Measurements from ENCODE around the gene CHRNB1.

Gene CHRNB1, protein sequence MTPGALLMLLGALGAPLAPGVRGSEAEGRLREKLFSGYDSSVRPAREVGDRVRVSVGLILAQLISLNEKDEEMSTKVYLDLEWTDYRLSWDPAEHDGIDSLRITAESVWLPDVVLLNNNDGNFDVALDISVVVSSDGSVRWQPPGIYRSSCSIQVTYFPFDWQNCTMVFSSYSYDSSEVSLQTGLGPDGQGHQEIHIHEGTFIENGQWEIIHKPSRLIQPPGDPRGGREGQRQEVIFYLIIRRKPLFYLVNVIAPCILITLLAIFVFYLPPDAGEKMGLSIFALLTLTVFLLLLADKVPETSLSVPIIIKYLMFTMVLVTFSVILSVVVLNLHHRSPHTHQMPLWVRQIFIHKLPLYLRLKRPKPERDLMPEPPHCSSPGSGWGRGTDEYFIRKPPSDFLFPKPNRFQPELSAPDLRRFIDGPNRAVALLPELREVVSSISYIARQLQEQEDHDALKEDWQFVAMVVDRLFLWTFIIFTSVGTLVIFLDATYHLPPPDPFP

DNA sequence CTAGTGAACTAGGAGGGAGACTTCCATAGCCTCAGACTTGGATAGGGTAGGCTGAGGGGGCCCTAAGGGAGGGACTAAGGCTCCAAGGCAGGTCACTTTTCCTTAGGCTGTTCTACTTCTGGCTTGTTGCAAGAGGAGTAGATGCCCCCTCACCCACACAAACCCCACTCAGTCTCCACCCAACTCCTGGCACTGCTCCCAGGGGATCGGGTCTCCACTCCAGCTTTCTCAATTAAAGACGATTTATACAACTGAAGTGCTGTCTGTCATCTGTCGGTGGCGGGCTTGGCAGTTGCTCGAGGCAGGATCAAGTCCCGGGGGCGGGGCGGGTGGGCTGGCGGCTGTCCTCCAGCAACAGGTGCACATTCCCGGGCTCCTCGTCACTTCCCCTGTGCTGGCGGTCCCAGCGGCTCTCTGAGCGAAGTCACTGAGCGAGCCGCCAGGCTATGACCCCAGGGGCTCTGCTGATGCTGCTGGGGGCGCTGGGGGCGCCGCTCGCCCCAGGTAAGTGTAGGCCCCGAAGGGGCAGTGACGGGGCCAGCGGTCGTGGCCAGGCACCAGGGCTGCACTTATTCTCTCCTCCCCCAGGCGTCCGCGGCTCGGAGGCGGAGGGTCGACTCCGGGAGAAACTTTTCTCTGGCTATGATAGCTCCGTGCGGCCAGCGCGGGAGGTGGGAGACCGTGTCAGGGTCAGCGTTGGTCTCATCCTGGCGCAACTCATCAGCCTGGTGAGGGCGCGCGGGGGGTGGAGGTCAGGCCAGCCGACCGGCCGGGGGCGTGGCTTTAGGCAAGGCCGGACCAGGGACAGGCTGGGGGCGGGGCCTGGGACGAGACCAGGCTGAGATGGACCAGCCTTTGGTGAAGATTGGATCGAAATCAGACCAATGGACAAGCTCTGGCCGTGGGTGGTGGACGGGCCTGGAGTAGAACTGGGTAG, at the start of gene CHRNB1:
Gene CHRNB1 (plus strand): TSS at position 380 of the 937 bp plus-strand sequence. CDS start 67 bp downstream, at position 447.
- no peak for DNase-seq

DNA sequence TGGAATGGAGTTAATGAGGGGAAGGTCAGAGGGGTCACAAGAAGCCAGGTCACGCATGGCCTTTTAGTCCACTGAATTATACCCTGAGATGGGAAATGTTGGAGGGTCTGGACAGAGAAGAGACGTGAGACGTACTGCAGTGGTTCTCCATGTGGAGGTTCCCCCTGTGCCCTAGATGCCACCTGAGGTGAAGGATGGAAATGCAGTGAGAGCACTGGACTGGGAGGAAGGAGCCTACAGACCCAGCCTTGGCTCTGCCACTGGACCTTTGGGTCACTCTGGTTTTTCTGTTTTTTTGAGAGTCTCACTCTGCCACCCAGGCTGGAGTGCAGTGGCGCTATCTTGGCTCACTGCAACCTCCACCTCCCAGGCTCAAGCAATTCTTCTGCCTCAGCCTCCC, 48.7 kb upstream of the CHRNB1 start:
- no peak for DNase-seq

DNA sequence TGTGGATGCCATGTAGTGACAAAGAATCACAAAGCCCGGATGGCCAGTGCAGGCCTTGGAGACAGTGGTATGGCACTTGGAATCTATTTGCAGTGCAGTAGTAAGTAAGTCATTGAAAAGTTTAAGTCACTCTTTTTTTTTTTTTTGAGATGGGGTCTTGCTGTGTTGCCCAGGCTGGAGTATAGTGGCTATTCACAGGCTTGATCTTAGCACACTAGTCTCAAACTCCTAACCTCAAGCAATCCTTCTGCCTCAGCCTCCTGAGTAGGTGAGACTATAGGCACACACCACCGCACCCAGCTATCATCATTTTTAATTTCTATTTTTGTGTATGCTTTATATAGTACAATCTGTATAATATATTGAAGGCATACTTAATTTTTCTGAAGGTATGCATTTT, 46.2 kb upstream of the CHRNB1 start:
- DNase-seq: no peak

DNA sequence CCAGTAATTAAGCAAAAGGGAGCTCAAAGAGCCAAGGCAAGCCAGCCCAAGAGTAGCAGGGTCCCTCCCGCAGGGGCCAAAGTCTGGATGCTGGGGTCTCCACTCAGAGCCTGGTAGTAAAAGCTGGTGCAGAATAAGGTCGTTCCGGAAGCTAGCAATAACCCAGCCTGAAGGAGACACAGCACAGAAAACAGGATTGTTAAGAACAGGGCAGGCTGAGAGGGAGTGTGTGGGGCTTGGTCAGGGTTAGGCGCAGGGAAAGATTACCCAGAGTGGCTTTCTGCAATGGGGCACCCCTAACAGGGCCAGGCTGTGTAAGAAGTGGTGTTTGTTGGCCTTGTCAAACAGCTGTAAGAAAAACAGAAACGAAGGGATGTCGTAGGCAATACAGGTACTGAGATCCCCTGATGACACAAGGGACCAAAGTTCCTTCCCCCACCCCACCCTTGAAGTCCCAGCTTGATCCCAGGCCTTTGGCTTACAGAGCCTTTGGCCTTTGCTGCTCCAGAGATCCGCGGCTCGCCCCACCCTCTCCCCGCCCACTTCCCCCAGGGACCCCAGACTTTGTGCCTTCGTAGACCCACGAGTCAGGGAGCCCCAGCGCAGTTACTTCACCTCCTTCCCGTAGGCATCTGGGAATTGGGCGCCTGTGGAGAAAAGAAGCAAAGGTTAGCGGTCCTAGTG, 41.7 kb upstream of the CHRNB1 start:
- DNase-seq: no peak

DNA sequence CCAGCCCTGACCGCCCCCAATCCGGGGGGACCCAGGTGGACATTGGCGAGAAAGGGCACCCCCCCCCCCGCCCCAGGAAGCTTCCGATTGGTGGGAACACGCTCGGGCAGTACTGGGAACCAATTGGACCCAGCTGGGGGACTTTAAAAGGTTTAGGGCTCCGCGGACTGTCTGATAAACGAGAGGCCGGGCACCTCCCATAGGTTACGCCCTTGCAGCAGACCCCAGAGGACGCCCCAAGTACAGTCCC, 41.2 kb upstream of the CHRNB1 start:
- DNase-seq: no peak

DNA sequence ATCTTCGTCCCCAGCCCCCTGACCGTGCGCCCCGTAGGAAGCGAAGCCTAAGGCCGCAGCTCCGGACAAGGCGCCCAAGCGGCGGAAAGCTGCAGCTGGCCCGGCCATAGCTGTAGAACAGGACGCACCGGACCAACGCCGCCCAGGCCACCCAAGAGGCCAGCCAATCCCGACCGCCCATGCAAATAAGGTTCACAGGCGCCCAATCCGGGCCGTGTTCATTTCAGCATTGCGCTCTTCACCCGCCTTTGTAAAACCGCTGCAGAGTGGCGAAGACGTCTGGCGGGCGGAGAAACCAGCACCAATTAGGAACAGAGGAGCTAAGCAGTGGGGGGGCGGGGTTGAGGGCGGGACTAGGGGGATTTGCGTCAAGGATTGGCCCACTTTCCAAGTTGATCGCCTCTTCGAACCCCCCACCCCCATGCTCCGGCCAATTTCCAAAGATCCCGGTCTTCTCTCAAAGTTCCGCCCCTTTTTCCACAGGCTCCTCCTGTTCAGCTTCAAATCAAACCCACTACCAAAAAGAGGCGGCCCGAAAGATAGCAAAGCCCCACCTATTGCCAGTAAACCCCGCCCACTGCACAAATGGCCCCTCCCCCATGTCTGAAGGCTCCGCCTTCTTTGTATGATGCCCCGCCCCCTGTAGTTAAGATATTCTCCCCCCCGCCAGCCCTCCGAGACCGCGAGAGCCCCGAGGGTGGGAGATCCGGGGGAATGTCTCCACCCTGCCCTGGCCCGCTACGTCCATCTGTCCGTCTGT, 40.7 kb upstream of the CHRNB1 start, which contains the start of gene TMEM256:
Gene TMEM256 (minus strand): TSS at position 121 of the 760 bp plus-strand sequence. CDS start 13 bp downstream, at position 108.
- DNase-seq: peak; percentile 99

DNA sequence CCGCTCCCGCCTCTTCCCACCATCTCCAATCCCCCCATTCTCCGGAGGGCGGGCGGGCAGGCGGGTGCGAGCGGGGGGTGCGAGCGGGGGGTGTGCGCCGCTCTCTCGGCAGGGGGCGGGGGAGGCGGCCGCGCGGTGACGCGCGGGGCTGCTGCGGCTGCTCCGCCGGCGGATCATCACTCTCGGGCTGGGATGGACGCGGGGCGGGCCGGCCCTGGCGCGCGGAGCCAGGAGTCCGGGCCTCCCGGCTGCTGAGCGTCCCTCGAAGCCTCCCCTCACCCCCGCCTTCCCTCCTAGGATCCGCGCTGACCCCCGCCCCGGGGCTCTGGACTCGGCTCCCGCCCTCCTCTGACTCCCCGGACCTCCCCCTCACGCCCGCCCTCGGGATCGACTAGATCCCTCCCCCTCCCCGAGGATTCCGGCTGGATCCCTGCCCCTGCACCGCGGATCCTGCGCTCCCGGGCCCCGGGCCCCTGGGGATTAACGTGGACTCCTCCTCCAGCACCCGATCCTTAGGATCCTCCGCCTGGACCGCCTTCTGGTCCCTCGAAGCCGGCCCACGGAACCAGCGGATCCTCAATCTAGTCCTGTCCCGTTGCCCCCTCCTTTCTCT, 40.0 kb upstream of the CHRNB1 start:
- DNase-seq: no peak

DNA sequence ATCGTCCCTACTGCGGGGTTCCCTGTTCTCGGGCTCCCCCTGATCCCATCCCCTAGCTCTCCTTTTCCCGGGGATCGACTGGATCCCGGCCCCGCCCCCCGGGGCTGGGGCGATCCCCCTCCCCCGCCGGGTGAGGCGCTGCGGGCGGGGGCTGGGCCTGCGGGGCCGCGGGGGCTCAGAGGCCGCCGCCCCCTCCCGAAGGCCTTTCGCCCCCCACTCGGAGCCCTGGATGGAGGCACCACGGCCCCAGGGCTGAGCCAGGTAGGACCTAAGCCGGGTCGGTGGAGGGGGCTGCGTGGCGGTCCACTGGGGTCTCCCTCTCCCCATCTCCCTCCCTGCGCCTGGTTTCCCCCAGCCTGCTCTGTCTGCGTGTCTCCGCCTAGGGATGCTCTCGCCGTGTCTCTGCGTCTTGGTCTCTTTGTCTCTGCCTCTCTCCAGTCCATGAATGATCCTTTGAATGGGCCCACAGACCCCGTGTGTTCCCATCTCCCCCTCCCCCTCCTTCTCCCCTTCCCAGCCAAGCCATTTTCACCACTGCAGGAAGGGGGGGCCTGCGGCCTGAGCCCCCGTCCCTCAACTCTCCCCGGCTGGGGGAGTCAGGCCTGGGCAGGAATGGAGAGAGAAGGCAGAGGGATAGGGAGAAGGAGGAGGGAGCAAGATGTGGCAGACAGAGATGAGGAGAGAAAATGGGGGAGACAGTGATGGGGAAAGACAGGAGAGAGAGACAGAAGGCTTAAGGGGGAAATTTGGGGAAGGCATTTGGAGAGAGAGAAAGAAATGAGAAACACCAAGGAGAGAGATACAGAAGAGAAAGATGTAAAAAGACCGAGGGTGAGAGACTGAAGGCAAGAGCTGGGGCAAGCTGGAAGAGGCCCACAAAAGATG, 39.3 kb upstream of the CHRNB1 start:
- no peak for DNase-seq

DNA sequence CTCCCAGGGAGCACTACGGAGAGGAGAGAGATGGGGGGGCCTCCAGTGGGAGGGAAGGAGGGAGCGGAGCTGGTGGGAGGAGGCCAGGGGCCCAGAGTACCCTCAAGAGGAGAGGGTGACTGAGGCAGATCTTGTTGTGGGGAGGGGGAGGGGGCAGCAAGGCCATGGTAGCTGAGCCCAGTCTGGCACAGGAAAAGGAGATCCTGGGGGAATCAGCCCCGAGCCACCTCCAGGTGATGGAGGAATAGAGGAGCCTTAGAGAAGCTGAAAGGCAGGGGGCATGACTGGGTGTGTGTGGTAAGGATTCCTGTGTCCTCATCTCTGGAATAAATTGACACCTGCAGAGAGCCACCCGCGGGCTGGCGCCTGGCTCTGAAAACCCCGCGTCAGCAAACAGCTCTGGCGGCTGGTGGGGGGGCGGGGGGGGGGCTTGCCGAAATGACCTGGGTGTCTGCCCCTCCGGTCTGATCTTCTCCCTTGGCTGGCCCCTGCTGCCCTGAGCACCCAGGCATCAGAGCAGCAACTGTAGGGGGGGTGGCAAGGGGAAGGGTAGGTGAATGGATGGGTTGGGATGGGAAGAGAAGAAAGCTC, 38.5 kb upstream of the CHRNB1 start:
- no peak for DNase-seq

DNA sequence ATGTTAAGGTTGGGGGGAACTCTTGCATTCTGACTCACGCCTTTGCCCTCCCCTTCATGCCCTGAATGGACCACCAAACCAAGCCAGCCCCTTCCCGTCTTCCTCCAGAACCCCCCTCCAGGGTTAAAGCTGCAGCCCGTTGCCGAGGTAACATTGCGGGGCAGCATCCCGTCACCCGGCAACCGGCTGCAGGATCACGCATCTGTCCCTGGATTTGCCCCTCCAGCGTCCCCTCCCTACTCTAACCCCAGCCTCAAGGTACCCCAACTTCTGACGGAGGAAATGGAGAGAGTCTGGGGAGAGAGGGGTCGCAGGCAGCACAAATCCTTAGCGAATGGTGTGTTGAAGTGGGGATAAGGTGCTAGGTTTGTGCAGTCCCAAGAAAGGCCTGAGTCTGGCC, 37.8 kb upstream of the CHRNB1 start:
- DNase-seq: no peak

DNA sequence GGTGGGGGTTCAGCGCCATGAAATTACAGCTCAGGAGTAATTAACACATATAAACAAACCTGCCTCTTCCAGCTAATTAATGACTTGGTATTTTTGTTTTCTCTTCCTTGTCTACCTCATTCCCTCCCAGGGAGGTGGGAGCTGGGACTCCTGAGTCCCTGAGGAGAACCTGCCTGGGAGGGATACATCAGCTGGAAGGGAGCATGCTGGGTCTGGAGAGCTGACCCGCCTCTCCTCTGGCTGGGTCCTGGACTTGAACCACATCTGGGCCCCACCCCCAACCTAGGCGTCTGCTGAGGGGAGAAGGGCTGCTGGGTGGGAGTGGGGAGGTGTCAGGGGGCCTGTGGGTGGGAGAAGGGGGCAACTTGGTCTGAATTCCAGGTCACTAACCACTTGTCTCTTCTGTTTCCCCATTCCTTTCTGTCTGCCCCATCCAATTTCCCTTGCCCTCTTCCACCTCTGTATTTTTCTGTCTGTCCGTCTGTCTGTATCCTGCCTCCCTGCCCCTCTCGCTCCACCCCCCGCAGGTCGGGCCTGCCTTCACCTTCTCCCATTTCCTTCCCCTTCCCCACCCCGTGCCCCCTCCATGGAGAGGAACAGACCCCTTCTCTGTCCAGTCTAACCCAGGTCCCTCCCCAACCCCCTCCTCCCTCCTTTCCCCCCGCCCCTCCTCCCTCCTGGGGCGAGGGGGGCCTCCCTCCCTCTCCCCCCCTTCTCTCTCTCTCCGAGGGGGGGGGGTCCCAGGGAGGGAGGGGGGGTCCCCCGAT, 37.2 kb upstream of the CHRNB1 start, which contains the start of gene NLGN2:
Gene NLGN2 (plus strand): TSS at position 361 of the 767 bp plus-strand sequence. CDS start 411 bp downstream, outside the sequence.
- no peak for DNase-seq

DNA sequence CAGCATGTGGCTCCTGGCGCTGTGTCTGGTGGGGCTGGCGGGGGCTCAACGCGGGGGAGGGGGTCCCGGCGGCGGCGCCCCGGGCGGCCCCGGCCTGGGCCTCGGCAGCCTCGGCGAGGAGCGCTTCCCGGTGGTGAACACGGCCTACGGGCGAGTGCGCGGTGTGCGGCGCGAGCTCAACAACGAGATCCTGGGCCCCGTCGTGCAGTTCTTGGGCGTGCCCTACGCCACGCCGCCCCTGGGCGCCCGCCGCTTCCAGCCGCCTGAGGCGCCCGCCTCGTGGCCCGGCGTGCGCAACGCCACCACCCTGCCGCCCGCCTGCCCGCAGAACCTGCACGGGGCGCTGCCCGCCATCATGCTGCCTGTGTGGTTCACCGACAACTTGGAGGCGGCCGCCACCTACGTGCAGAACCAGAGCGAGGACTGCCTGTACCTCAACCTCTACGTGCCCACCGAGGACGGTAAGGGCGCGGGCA, 36.6 kb upstream of the CHRNB1 start:
- no peak for DNase-seq

DNA sequence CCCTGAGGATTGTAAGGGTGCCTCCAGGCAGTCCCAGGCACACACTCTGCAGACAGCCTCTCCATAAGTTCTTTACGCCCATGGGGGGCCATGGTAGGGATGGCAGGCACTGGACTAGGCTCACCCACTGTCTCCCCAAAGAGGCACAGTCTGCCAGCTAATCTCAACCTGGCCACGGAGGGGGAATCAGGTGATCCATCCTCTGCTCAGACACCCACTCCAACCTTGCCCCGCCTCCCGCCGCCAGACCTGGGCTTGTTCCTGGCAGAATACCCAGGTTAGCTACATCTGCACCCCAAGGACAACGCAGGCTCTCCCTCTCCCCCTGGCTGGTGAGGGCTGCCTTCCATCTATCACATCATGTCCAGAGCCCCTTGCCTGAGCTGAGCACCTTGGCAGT, 36.0 kb upstream of the CHRNB1 start:
- no peak for DNase-seq

DNA sequence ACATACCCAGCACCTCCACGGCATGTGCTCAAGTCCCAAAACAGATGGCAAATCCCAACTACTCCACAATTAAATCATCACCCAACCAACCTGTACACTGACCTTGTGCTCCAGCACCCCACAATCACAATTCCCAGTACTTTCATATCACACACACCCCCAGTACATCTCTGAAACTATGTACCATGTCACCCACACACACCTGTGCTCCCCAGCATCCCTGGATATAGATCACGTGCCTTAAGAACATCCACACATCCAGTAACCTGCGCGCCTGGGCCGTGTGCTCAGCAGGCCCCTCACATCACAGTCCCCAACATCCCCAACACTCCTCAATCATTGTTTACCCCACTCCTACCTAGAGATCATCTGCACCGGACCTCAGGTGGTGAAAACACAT, 35.1 kb upstream of the CHRNB1 start:
- DNase-seq: no peak

DNA sequence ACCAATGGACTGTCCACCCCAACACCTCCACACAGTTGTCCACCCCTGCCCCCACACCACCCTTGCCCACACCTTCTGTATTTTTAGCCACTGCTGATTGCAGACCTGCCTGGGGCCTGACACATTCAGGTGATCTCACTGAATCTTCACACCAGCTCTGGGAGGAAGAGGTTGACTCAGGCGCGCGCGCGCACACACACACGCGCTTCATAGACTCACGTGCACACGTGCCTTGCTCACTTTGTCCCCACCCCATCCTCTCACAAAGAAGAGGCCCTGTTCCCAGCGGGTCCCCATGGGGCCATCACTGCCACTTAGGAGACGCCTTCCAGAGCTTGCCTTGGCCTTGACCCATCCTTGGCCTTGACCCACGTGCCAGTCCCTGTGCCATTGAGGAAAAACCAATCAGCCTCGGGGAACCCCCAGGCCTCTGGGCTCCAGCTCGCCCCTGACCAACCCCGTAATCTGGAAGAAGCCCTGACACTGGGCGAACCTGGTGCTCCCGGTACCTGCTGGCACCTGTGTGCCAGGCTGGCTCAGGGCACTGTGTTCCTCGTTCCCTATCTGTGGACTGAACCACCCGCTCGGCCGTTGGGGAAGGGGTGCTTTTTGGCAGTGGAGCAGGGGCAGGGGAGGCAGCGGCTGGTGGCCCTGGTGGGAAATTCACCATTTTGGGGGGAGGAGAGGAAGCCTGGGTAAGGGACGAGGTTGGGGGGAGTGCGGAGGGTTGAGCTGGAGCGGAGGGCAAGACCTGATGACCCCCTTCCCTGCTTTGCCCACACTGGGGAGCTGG, 34.0 kb upstream of the CHRNB1 start:
- no peak for DNase-seq

DNA sequence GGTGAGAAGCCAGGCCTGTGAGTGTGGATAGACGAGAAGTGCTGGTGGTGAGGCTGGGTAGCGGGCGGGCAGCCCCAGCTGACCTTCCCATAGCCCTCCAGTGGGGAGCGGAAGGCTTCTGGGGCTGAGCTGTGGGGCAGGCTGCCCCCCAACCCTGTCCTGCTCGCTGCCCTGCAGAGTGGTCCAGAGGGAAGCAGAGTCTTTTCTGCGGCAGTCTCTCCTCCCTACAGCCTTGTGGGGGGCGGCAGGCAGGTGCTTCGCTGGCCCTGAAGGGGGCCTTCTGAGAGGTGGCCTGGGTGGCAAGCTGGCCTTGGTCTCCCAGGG, 33.5 kb upstream of the CHRNB1 start:
- no peak for DNase-seq

DNA sequence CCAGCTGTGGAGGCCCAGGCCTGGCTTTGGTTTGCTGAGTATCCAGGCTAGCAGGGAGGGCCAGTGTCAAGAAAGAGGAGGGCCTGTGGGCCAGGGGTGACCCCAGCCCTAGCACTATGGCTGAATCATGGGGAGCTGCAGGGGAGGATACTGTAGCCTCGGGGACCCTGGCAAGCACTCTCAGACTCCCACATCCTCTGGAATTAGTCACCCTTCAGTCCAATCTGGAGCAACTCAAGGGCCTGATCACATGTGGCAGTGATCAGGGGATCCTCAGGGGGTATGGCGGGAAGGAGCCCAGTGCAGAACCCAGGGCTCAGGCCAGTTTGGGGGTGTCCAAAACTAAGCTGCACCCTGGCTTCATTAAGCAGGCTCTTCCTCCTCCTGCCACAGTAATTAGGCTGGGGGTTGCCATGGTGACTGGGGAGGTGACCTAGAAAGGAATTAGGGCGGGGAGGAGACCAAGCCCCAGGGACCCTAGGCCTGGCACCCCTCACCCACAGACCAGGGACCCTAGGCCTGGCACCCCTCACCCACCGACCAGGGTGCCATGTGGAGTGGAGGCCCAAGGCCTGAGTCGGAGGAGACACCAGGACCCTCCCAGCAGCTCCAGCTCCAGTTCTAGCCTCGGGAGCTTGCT, 31.4 kb upstream of the CHRNB1 start:
- no peak for DNase-seq

DNA sequence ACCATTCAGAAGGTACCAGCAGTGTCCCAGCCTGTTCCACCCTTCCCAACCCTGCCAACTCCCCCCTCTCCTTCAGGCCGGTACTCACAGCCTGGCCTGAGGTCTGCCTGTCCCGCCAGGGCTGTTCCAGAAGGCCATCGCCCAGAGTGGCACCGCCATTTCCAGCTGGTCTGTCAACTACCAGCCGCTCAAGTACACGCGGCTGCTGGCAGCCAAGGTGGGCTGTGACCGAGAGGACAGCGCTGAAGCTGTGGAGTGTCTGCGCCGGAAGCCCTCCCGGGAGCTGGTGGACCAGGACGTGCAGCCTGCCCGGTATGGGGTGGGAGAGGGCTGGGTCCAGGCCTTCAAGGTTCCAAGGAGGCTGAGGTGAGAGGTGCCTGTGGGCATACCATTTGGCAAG, 30.0 kb upstream of the CHRNB1 start:
- DNase-seq: no peak
